GM12801 (cell line): ENCODE results near the gene METTL3.

Experiments
- CTCF ChIP-seq: IDR thresholded peaks from one replicate; pipeline ENCODE4 v1.5.1; 2011; ENCODE audit warnings: control low read depth; ENCODE audit not compliant: insufficient read length; ENCODE audit errors: extremely low read depth

METTL3 gene

GRCh38 chr14:21486640-21487087, 24.5 kb downstream of the METTL3 start:
- TF ChIP-seq CTCF: no peak

GRCh38 chr14:21476925-21477681, 34.0 kb downstream of the METTL3 start, which contains the start of the genes RAB2B and TOX4:
Gene RAB2B (minus strand): TSS chr14:21476959. CDS start chr14:21476872, 87 bp downstream.
Gene TOX4 (plus strand): TSS chr14:21477195. CDS start chr14:21477279, 84 bp downstream.
- TF ChIP-seq CTCF: peak; percentile 84

GRCh38 chr14:21476523-21476924, 34.6 kb downstream of the METTL3 start:
- no peak for TF ChIP-seq CTCF

GRCh38 chr14:21475767-21476522, 35.2 kb downstream of the METTL3 start:
- no peak for TF ChIP-seq CTCF

GRCh38 chr14:21467616-21468015, 43.5 kb downstream of the METTL3 start:
- no peak for TF ChIP-seq CTCF

GRCh38 chr14:21455912-21456667, 55.0 kb downstream of the METTL3 start, which contains the start of gene CHD8:
Gene CHD8 (minus strand): TSS chr14:21456123. CDS start chr14:21431643, 24,480 bp downstream.
- TF ChIP-seq CTCF: no peak

- no peak for TF ChIP-seq CTCF
Observed at GRCh38 chr14:21455592-21455911, 55.6 kb downstream of the METTL3 start.
